HG02763 (cell line): ENCODE data around the gene CPTP.
A peak's percentile ranks its signal among the peaks of the same experiment; 100 is the strongest.

Experiments used
- ATAC-seq: cut with Tn5 transposase; IDR thresholded peaks from one replicate; pipeline ENCODE4 v1.9.1; 2021; ENCODE audit warnings: mild to moderate bottlenecking, moderate library complexity; ENCODE audit not compliant: unreplicated experiment

CPTP gene

DNA sequence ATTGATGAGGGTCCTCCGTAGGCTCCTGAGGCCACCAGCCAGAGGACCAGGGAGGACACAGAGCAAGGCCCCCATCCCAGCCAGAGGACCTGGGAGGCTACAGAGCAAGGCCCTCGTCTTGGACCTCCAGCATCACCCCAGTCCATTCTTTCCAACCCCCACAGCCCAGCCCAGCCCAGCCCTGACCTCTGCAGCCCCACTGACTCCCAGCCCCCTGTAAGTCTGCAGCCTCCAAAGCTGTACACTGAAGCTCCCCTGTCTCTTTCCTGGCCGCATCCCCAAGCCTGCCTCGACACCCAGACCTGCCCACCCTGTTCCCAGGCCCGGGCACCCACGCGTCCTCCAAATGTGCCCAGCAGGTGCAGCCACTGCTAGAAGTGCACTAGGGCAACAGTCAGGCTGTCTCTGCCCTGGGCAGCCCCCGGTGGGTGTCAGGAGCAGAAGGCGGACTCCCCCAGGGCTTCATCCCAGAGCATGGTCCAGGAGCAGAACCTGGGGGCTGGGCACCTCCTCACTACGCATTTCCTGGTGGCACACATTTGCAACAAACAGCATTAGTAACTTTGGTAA, 22.5 kb downstream of the CPTP start:
- no peak for ATAC-seq

DNA sequence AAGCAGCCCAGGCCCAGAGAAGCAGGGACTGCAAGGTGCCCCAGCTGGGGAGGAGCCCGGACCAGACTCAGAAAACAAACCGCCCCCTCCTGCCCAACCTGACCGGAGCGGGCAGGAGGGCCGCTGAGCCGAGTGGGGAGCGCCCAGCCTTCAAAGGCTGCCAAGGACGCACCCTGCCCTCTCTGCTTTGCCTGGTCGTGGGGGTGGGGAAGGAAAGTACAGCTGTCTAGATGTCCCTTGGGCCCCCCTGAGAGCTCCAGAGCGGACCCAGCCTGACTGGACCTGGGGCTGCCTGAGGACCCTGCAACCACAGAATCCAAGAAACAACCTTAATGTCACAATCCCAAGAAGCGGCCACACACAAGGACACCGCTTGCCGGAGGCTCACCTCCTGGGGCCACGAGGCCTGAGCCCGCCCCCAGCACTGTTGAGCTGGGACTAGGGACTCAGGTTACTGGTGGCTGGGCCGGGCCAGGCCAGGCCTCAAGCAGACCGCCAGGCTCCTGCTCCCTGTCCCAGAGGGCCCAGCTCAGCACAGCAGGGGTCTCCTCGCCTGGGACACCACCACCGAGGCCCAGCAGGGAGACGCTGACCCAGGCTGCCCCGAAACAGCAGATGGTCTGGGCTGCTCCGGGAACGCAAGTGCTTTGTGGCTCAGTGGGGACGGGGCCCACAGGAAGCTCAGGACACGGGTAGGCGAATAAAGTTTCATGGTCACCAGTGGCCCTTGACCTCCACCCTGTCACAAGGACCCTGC, 23.2 kb downstream of the CPTP start:
- no peak for ATAC-seq

- peak; percentile 32 for ATAC-seq
These were observed 24.0 kb downstream of the CPTP start for GRCh38 chr1:1348420-1349255.

DNA sequence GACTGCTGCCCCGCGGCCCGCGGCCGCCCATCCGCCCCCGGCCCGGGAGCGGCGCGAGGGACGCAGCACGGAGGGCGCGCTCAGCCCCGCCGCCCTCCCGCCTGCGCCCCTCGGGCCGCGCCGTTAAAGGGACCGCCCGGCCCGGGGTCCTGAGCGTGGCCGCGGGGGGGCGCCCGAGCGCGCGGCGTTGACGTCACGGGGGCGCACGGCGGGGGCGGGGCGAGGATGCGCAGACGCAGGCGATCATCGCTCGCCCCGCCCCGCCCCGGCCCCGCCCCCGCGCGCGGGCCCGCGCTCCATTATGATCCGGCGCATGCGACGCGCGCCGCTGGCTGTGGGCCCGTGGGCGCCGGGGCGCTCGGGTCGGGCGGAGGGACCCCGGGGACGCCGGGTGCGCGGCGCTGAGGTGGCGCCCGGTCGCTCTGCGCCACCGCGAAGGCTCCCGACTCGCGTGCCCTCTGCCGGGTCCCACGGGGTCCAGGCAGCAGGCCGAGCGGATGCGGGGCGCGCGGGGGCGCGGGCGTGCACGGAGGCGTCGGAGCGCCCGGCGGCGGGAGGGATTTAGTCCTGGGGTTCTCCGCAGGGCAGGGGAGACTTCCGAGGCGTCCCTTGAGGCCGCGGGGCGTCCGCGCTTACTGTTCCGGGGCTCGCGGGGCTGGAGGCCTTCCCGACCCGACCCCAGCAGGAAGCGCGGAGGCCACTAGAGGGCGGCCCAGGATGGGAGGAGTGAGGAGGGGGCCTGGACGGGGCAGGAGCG, 24.8 kb downstream of the CPTP start, which contains the start of gene DVL1:
DVL1 (minus strand) TSS at position 163 of the 757 bp plus-strand sequence. CDS start 353 bp downstream, outside the sequence.
- ATAC-seq, result peak; percentile 63

DNA sequence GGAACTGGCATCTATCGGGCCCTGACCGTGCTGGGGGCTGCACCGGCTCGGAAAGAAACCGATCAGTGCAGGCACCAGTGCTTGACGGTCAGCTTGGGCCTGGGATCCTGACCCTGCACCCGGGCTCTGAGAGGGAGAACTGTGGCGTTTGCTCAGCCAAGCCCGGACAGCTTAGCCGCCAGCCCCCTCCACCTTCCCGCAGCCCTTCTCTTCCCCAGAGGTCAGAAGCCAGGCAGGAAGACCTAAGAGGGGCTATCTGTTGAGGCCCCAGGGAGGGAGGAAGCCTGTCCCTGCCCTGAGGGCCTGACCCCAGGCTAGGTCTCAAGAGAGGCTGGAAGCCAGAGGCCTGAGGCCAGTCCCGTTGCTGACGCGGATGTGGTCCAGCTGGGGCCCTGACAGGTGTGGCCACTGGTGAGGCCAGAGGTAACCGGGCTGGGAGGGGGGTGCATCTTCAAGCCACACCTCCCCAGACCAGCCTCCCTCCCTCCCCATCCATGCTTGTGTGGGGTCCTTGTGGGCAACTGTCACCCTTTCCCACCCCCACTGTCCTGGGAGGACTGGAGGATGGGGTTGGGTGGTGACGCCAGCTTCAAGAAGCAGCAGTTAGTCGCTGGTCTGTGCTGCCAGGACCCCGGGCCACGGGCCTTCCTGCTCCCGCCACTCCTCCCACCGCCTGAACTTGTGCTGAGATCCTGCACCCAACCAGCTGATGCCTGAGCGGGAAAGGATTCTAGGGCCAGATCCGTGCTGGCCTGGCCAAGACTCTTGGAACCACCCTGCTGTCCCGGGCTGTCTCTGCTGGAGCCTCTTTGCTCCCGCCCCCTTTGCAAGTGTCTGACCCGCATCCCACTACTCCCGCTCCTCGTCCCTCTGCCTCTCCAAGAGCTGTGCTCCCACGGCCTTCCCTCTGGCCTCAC, 27.2 kb downstream of the CPTP start:
- no peak for ATAC-seq

GRCh38 chr1:1352786-1353388, 28.3 kb downstream of the CPTP start:
- no peak for ATAC-seq

DNA sequence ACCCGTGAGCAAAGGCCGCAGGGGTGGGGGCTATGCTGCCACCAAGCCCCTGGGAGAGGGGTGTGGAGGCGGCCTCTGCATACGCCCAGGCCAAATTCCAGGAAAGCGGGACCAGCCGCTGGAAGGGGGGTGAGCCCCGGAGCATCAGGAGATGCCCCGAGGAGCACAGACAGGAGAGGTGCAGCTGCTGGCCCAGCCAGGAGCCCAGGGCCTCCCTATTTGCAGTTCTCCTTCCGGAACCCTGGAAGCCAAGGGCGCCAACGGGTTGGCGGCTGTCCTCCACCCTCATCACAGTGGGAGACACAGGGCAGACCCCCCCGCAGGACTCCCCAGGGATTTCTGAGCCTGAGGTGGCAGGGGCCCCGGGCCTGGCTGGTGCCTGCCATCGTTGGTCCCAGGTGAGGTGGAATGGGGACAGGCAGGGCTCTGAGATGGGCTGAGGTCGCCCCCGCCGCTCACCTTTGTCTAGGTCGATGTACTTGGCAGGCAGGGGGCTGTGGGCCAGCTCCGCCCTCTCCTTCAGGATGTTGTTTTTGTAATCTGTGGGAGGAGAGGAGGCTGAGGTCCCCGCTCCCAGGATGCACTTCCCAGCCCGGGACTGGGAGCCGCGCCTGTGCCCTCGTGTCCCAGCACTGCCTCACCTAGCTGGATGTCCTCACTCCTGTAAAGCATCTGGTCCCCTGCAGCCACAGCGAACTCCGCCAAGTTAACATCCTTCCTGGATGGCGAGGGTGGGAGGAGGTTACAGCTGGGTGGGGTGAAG, 29.0 kb downstream of the CPTP start:
- no peak for ATAC-seq

DNA sequence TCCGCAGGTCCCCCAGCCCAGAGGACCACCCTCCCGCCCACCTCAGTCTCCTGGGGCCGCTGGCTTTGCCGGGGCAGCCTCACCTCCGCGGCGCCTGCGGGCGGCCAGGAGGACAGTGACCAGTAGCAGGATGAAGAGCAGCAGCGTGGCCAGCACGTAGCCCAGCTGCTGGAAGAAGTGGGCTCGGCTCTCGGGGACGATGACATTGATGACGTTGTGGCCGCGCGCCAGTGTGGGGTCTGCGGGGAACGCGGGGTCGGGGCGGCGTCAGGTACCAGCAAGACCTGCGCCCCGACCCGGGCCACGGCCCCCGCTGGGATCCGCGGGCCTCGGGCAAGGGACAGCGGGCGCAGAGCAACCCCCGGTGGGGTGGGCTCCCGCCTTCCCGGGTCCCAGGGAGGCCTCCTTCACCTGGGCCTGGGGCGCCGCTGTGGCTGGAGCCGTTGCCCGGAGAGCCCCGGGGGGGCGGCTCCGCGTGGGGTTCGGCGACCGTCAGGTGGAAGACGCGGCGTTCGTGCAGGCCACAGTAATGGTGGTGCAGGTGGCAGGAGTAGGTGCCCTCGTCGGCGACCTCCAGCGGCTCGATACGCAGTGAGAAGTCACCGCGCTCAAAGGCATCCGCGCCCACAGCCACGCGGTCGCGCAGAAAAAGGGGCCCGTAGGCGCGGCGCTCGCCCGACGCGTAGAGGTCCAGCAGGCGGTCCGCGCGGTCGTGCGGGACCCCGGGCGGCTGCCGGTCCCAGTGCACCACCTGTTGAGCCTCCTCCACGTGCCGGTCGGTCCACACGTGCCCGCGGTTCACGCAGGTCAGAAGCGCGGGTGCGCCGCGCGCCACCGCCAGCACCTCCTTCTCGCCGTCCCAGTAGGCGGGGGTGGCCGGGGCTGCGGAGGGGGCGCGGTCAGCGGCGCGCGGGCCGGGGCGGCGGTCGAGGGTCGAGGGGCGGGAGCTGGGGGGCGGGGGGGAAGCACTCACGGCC, 30.0 kb downstream of the CPTP start:
- ATAC-seq, result no peak

GRCh38 chr1:1355416-1355815, 30.8 kb downstream of the CPTP start:
- no peak for ATAC-seq

GRCh38 chr1:1356166-1356795, 31.7 kb downstream of the CPTP start:
- no peak for ATAC-seq

DNA sequence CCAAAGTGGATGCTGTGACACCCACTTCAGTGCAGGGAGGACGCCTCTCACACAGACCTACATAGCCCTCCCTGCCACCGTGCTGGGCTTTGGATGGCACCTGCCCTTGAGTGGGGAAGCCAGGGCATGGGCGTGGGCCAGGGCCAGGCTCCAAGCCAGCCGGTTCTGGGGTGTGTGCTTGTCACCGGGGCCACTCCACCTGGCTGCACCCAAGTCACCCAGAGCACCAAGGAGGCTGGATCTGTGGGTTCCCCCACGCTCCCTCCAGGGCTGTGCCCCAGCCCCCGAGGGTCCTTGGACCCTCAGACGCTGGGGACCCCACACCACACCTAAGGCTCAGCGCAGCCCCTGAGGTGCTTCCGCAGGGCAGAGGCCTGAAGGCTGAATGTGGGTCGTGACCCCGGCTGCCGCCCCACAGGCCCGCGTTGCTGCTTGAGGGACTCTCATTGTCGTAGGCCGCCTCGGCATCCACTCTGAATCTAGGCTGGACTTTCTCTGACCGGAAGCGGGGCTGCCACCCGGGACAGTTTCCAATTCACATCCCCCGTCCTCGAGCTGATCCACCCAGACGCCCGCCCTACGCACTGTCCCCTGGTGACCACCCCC, 32.3 kb downstream of the CPTP start:
- no peak for ATAC-seq

- ATAC-seq, result no peak
These were observed 33.4 kb downstream of the CPTP start for GRCh38 chr1:1357871-1358432.

GRCh38 chr1:1358433-1359271, 34.0 kb downstream of the CPTP start, which contains the start of gene MXRA8:
TSS of gene MXRA8 (minus strand) at chr1:1358555. CDS start at chr1:1358504, 51 bp downstream.
- no peak for ATAC-seq

DNA sequence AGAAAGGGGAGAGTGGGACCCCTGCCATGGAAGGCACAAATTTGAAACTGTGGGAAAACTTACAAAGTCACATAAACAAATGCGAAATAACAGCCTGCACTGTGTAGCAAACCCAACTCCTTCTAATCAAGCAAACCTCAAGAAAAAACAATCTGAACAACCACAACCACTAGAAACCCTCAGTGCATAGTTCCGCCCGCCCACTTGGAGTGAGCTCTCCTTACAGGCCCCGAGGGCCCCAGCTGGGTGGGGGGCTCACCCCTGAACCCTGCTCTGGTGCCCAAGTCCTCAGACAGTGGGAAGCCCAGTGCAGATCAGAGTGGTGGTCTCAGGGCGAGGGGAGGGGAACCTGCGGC, 34.7 kb downstream of the CPTP start:
- no peak for ATAC-seq

DNA sequence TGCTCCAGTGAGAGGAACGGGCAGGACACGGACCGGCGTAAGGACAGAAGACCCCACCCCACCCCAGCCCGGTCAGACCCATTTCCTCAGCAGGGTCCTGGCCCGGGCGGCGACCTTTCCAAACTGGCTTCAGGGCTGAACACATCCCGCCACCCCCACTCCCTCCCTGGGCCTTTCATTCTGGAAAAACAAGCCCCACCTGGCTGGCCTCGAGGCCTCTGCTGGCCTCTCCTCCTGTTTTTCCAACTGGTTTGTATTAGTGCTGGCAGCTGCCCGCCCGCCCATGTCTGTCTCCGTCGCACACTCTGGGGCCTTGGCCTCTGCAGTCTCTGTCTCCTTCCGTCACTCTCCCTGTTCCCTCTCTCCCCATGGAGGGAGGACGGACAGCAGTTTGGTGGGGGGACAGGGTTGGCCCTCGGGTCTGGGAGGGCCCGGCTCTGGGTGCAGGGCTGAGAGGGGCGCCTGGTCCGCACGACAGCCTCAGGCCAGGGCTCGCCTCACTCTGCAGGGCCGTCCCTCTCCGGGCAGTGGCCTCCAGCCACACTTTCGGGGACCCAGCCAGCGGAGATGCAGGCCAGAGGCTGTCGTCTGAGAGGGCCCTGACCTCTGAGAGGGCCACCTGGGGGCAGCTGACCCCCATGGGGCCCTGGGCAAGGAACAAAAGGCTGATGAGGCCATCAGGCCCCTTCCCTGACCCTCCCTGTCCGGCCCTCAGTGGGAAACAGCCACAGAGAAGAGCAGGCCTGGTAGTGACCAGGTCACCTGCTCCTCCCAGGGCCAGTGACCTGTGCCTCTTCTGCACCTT, 35.3 kb downstream of the CPTP start:
- no peak for ATAC-seq
